ENCODE data around the gene GRB2. TPM values are rescaled to one million over a fixed set of nuclear protein-coding genes. Genes with fewer than 3 reads are reported as not detected.

GRB2 gene
- total RNA-seq, 1 experiment from 2014 or later: 148 TPM

- no TSS peak for BruUV-seq (replicated peaks)
- ATAC-seq (no peak), DNase-seq (ENCODE audit: low read depth, low spot score) (no peak)
- Histone ChIP-seq H3K9me3 (ENCODE audit: control insufficient read depth, insufficient read depth, low read depth, low read length) (no peaks in the 10 kb centered on the region), H3K27me3 (ENCODE audit: control insufficient read depth, insufficient read depth, low read length) (no peaks in the 10 kb centered on the region), H3K27ac (ENCODE audit: low read length) (no peak overlapping the region), H3K4me1 (ENCODE audit: control insufficient read depth, insufficient read depth, low read length) (no peaks in the 10 kb centered on the region), H3K4me3 (ENCODE audit: low read depth in 2 of 2, low read length in 2 of 2) (no peak overlapping the region), H3K36me3 (ENCODE audit: control insufficient read depth, insufficient read depth, low read length) (no peaks in the 10 kb centered on the region)
- no peak for TF ChIP-seq REST (IDR thresholded peaks at IDR 0.05; ENCODE audit: insufficient read depth in 1 of 2, low read depth in 2 of 2, low read length in 1 of 2)
- TF ChIP-seq POLR2AphosphoS5 (IDR thresholded peaks at IDR 0.05; ENCODE audit: low read depth, low read length): no peak
- no peak for TF ChIP-seq SIN3A (IDR thresholded peaks at IDR 0.05; ENCODE audit: borderline replicate concordance, insufficient read depth, low read depth, low read length)
- TF ChIP-seq CTCF (IDR thresholded peaks at IDR 0.05): no peak
- no peak for TF ChIP-seq TCF7L2 (IDR thresholded peaks at IDR 0.05; ENCODE audit: low read depth, low read length)
- intact Hi-C loops (cut with micrococcal nuclease; ENCODE audit: unreplicated experiment) (no loop called here), in situ Hi-C loops (cut with HindIII; ENCODE audit: low pct_unique_long_range_greater_than_20kb, low sequenced_read_pairs) (no loop called here)
- POLR2A ChIA-PET: no interaction called here
- CTCF ChIA-PET: interaction anchor here (0.6 kb wide), 1 partner anchor 106 kb away, joined by 4 read pairs; no protein-coding TSS in a partner anchor
These were observed 104.4 kb downstream of the GRB2 start for GRCh38 chr17:75301049-75301448.

- Histone ChIP-seq H3K4me3 (ENCODE audit: low read depth in 2 of 2, low read length in 2 of 2) (no peak overlapping the region), H3K4me1 (ENCODE audit: control insufficient read depth, insufficient read depth, low read length) (no peaks in the 10 kb centered on the region), H3K9me3 (ENCODE audit: control insufficient read depth, insufficient read depth, low read depth, low read length) (no peaks in the 10 kb centered on the region), H3K27me3 (ENCODE audit: control insufficient read depth, insufficient read depth, low read length) (no peaks in the 10 kb centered on the region), H3K36me3 (ENCODE audit: control insufficient read depth, insufficient read depth, low read length) (no peaks in the 10 kb centered on the region), H3K27ac (ENCODE audit: low read length) (no peak overlapping the region)
- in situ Hi-C loops (cut with HindIII; ENCODE audit: low pct_unique_long_range_greater_than_20kb, low sequenced_read_pairs): no loop called here
- no TSS peak for BruUV-seq (replicated peaks)
- ATAC-seq (no peak), DNase-seq (ENCODE audit: low read depth, low spot score) (no peak)
- intact Hi-C loops (cut with micrococcal nuclease; ENCODE audit: unreplicated experiment): no loop called here
- ChIA-PET CTCF (no interaction called here), POLR2A (interaction anchor here (0.6 kb wide), 1 partner anchor 500 kb away, joined by 4 read pairs; no protein-coding TSS in a partner anchor)
- TF ChIP-seq CTCF (IDR thresholded peaks at IDR 0.05) (no peak), SIN3A (IDR thresholded peaks at IDR 0.05; ENCODE audit: borderline replicate concordance, insufficient read depth, low read depth, low read length) (no peak), POLR2AphosphoS5 (IDR thresholded peaks at IDR 0.05; ENCODE audit: low read depth, low read length) (no peak), REST (IDR thresholded peaks at IDR 0.05; ENCODE audit: insufficient read depth in 1 of 2, low read depth in 2 of 2, low read length in 1 of 2) (no peak), TCF7L2 (IDR thresholded peaks at IDR 0.05; ENCODE audit: low read depth, low read length) (no peak)
These were observed 105.2 kb downstream of the GRB2 start for GRCh38 chr17:75300280-75300679.

Data from Panc1 (cell line).